Activated naive CD4-positive, alpha-beta T cell treated with anti-CD3 and anti-CD28 coated beads for 36 hours (primary cell): ENCODE measurements around the gene GLRA1. TPM values are rescaled to one million over a fixed set of nuclear protein-coding genes. Genes with fewer than 3 reads are reported as not detected.
"Not testable (repeated sequence)": the region's sequence is repeated elsewhere in the genome, so short reads cannot be mapped to it uniquely, and the experiment has no call there.

Experiments
- CTCF ChIA-PET: fragments of 350-600 bp; sonication (Branson Sonifier 250); formaldehyde crosslinking; loops from one replicate; lab custom pipeline; 2021; ENCODE audit warnings: antibody characterized with exemption; lab: Charles Lee
- DNase-seq: peaks from one replicate; pipeline ENCODE4 v3.0.0-alpha.2; 2020
- H3K27ac Mint-ChIP-seq: one replicate; pipeline ENCODE4 v1.8.0; 2021; ENCODE audit warnings: mild to moderate bottlenecking, mixed read lengths
- H3K27me3 Mint-ChIP-seq: one replicate; pipeline ENCODE4 v1.8.0; 2021; ENCODE audit warnings: low read depth, mixed read lengths
- H3K36me3 Mint-ChIP-seq: one replicate; pipeline ENCODE4 v1.8.0; 2021; ENCODE audit warnings: low read depth, mixed read lengths
- H3K4me1 Mint-ChIP-seq: one replicate; pipeline ENCODE4 v1.8.0; 2021; ENCODE audit warnings: low read depth, mixed read lengths
- H3K4me3 Mint-ChIP-seq: one replicate; pipeline ENCODE4 v1.8.0; 2021; ENCODE audit warnings: mild to moderate bottlenecking, moderate library complexity, mixed read lengths
- H3K9me3 Mint-ChIP-seq: one replicate; pipeline ENCODE4 v1.8.0; 2021; ENCODE audit warnings: mixed read lengths
- intact Hi-C: fragments of 100-400 bp; cut with micrococcal nuclease; formaldehyde crosslinking; loops from one replicate; pipeline ENCODE4 v1.15.1; 2023
- total RNA-seq, 2 experiments: library from RNA; stranded (reverse); gene quantifications; one replicate each; pipeline ENCODE4 v1.2.3, GENCODE V29; 2021

Gene GLRA1
- total RNA-seq, 2 experiments from 2014 or later, result not detected

- Mint-ChIP-seq H3K27ac (no peak overlapping the region), H3K4me1 (no peaks in the 10 kb centered on the region), H3K4me3 (no peak overlapping the region), H3K36me3 (no peaks in the 10 kb centered on the region), H3K27me3 (no peaks in the 10 kb centered on the region), H3K9me3 (no peaks in the 10 kb centered on the region)
- no peak for DNase-seq
- intact Hi-C loops, result no loop called here
- CTCF ChIA-PET, result no interaction called here
These were observed 54.4 kb downstream of the GLRA1 start for GRCh38 chr5:151870271-151870670.

- no peak overlapping the region for H3K4me3 Mint-ChIP-seq
- no peaks in the 10 kb centered on the region for H3K36me3 Mint-ChIP-seq
- no peaks in the 10 kb centered on the region for H3K27me3 Mint-ChIP-seq
- no peak for DNase-seq
- no peak overlapping the region for H3K27ac Mint-ChIP-seq
- intact Hi-C loops, result no loop called here
- CTCF ChIA-PET, result no interaction called here
- H3K9me3 Mint-ChIP-seq, result no peaks in the 10 kb centered on the region
- no peaks in the 10 kb centered on the region for H3K4me1 Mint-ChIP-seq
These were observed 54.8 kb downstream of the GLRA1 start for GRCh38 chr5:151869843-151870242.

GRCh38 chr5:151868451-151868850, 56.2 kb downstream of the GLRA1 start:
- CTCF ChIA-PET, result no interaction called here
- Mint-ChIP-seq H3K4me1 (no peaks in the 10 kb centered on the region), H3K9me3 (no peaks in the 10 kb centered on the region), H3K4me3 (no peak overlapping the region), H3K27me3 (no peaks in the 10 kb centered on the region), H3K27ac (no peak overlapping the region), H3K36me3 (no peaks in the 10 kb centered on the region)
- DNase-seq, result no peak
- intact Hi-C loops, result no loop called here

GRCh38 chr5:151864061-151864748, 60.4 kb downstream of the GLRA1 start:
- Mint-ChIP-seq H3K27ac (no peak overlapping the region), H3K27me3 (no peaks in the 10 kb centered on the region), H3K36me3 (peaks cover 2% of the 10 kb centered on the region), H3K9me3 (no peaks in the 10 kb centered on the region), H3K4me3 (no peak overlapping the region), H3K4me1 (no peaks in the 10 kb centered on the region)
- intact Hi-C loops, result no loop called here
- CTCF ChIA-PET, result interaction anchor here (0.6 kb wide), 1 partner anchor 339 kb away, joined by 3 read pairs; no protein-coding TSS in a partner anchor
- DNase-seq, result no peak

GRCh38 chr5:151863566-151863965, 61.1 kb downstream of the GLRA1 start:
- H3K27me3 Mint-ChIP-seq, result no peaks in the 10 kb centered on the region
- no peak overlapping the region for H3K27ac Mint-ChIP-seq
- H3K9me3 Mint-ChIP-seq, result no peaks in the 10 kb centered on the region
- H3K4me3 Mint-ChIP-seq, result no peak overlapping the region
- DNase-seq, result no peak
- CTCF ChIA-PET, result no interaction called here
- H3K36me3 Mint-ChIP-seq, result peaks cover 2% of the 10 kb centered on the region
- H3K4me1 Mint-ChIP-seq, result no peaks in the 10 kb centered on the region
- intact Hi-C loops, result no loop called here

GRCh38 chr5:151862811-151863472, 61.7 kb downstream of the GLRA1 start:
- intact Hi-C loops, result no loop called here

GRCh38 chr5:151860867-151861266, 63.8 kb downstream of the GLRA1 start:
- H3K4me3 Mint-ChIP-seq, H3K27ac Mint-ChIP-seq, DNase-seq, H3K27me3 Mint-ChIP-seq, H3K9me3 Mint-ChIP-seq, intact Hi-C loops, H3K36me3 Mint-ChIP-seq, CTCF ChIA-PET, H3K4me1 Mint-ChIP-seq: not testable (repeated sequence)

More at GRCh38 chr5:151862811-151863472, 61.7 kb downstream of the GLRA1 start:
- Mint-ChIP-seq H3K4me3 (no peak overlapping the region), H3K27ac (no peak overlapping the region), H3K4me1 (no peaks in the 10 kb centered on the region), H3K9me3 (no peaks in the 10 kb centered on the region), H3K27me3 (no peaks in the 10 kb centered on the region), H3K36me3 (peaks cover 2% of the 10 kb centered on the region)
- CTCF ChIA-PET, result no interaction called here
- DNase-seq, result no peak

- Mint-ChIP-seq H3K27me3 (no peaks in the 10 kb centered on the region), H3K27ac (no peak overlapping the region), H3K4me3 (no peak overlapping the region), H3K9me3 (no peaks in the 10 kb centered on the region), H3K36me3 (peaks cover 2% of the 10 kb centered on the region), H3K4me1 (no peaks in the 10 kb centered on the region)
- DNase-seq, result no peak
- CTCF ChIA-PET, result no interaction called here
- intact Hi-C loops, result no loop called here
These were observed 67.8 kb downstream of the GLRA1 start for GRCh38 chr5:151856861-151857260.

GRCh38 chr5:151855701-151856100, 69.0 kb downstream of the GLRA1 start:
- Mint-ChIP-seq H3K27me3 (no peaks in the 10 kb centered on the region), H3K9me3 (no peaks in the 10 kb centered on the region), H3K4me1 (no peaks in the 10 kb centered on the region), H3K36me3 (no peaks in the 10 kb centered on the region), H3K27ac (no peak overlapping the region), H3K4me3 (no peak overlapping the region)
- CTCF ChIA-PET, result no interaction called here
- intact Hi-C loops, result no loop called here
- no peak for DNase-seq

GRCh38 chr5:151847871-151848270, 76.8 kb downstream of the GLRA1 start:
- no peak overlapping the region for H3K27ac Mint-ChIP-seq
- no peaks in the 10 kb centered on the region for H3K27me3 Mint-ChIP-seq
- no peaks in the 10 kb centered on the region for H3K36me3 Mint-ChIP-seq
- intact Hi-C loops, result no loop called here
- H3K9me3 Mint-ChIP-seq, result no peaks in the 10 kb centered on the region
- DNase-seq, result no peak
- no peaks in the 10 kb centered on the region for H3K4me1 Mint-ChIP-seq
- no peak overlapping the region for H3K4me3 Mint-ChIP-seq
- CTCF ChIA-PET, result no interaction called here

- CTCF ChIA-PET, result no interaction called here
- no peaks in the 10 kb centered on the region for H3K4me1 Mint-ChIP-seq
- no peaks in the 10 kb centered on the region for H3K27me3 Mint-ChIP-seq
These were observed 77.9 kb downstream of the GLRA1 start for GRCh38 chr5:151846765-151847164.

GRCh38 chr5:151832843-151833242, 91.8 kb downstream of the GLRA1 start:
- not testable (repeated sequence) for DNase-seq

More at GRCh38 chr5:151846765-151847164, 77.9 kb downstream of the GLRA1 start:
- Mint-ChIP-seq H3K27ac (no peak overlapping the region), H3K9me3 (no peaks in the 10 kb centered on the region), H3K4me3 (no peak overlapping the region), H3K36me3 (no peaks in the 10 kb centered on the region)
- intact Hi-C loops, result no loop called here
- no peak for DNase-seq

GRCh38 chr5:151829370-151829769, 95.3 kb downstream of the GLRA1 start:
- intact Hi-C loops, result no loop called here
- Mint-ChIP-seq H3K4me3 (no peak overlapping the region), H3K9me3 (peaks cover 28% of the 10 kb centered on the region), H3K36me3 (peaks cover 46% of the 10 kb centered on the region), H3K27me3 (no peaks in the 10 kb centered on the region), H3K4me1 (peaks cover 8% of the 10 kb centered on the region), H3K27ac (no peak overlapping the region)
- DNase-seq, result no peak
- CTCF ChIA-PET, result interaction anchor here (1.4 to 6.4 kb wide), 3 partner anchors 313 to 520 kb away, joined by 6 to 110 read pairs (median 14); no protein-coding TSS in a partner anchor

More at GRCh38 chr5:151832843-151833242, 91.8 kb downstream of the GLRA1 start:
- H3K9me3 Mint-ChIP-seq, result peaks cover 54% of the 10 kb centered on the region
- CTCF ChIA-PET, H3K4me1 Mint-ChIP-seq, H3K27ac Mint-ChIP-seq, intact Hi-C loops, H3K27me3 Mint-ChIP-seq, H3K4me3 Mint-ChIP-seq: not testable (repeated sequence)
- H3K36me3 Mint-ChIP-seq, result peaks cover 41% of the 10 kb centered on the region
